Smooth muscle cell (in vitro differentiated cells): ENCODE measurements around the gene PAWR. TPM values are rescaled to one million over a fixed set of nuclear protein-coding genes. Genes with fewer than 3 reads are reported as not detected.
A peak's percentile ranks its signal among the peaks of the same experiment; 100 is the strongest.

Experiments used
- DNase-seq: peaks from one replicate; lab custom pipeline; 2025; ENCODE audit not compliant: unreplicated experiment; lab: John Stamatoyannopoulos, UW
- H2AFZ ChIP-seq: fragments of 200-600 bp; sonication (generic); 2 replicates; pipeline ENCODE4 v1.6.0; 2016; ENCODE audit warnings: antibody characterized with exemption, low read depth, mild to moderate bottlenecking
- H3F3A ChIP-seq: fragments of 200-600 bp; sonication (generic); 2 replicates; pipeline ENCODE4 v1.6.0; 2017; ENCODE audit warnings: antibody characterized with exemption, low read depth
- H3K27ac ChIP-seq: fragments of 200-600 bp; sonication (generic); 2 replicates; pipeline ENCODE4 v1.5.1; 2016; ENCODE audit warnings: low read depth, mild to moderate bottlenecking
- H3K27me3 ChIP-seq: fragments of 200-600 bp; sonication (generic); 2 replicates; pipeline ENCODE4 v1.6.1; 2016; ENCODE audit warnings: low read depth, mild to moderate bottlenecking
- H3K36me3 ChIP-seq: fragments of 200-600 bp; sonication (generic); 2 replicates; pipeline ENCODE4 v1.5.1; 2016; ENCODE audit warnings: low read depth
- H3K4me1 ChIP-seq: fragments of 200-600 bp; sonication (generic); 2 replicates; pipeline ENCODE4 v1.5.1; 2016; ENCODE audit warnings: low read depth
- H3K4me2 ChIP-seq: fragments of 200-600 bp; sonication (generic); 2 replicates; pipeline ENCODE4 v1.6.0; 2016; ENCODE audit warnings: mild to moderate bottlenecking
- H3K4me3 ChIP-seq: fragments of 200-600 bp; sonication (generic); 2 replicates; pipeline ENCODE4 v1.5.1; 2016; ENCODE audit warnings: mild to moderate bottlenecking
- H3K79me2 ChIP-seq: fragments of 200-600 bp; sonication (generic); 2 replicates; pipeline ENCODE4 v1.6.0; 2016; ENCODE audit warnings: low read depth, mild to moderate bottlenecking
- H3K9ac ChIP-seq: fragments of 200-600 bp; sonication (generic); 2 replicates; pipeline ENCODE4 v1.6.0; 2016; ENCODE audit warnings: low read depth
- H3K9me3 ChIP-seq: fragments of 200-600 bp; sonication (generic); replicated peaks from 2 replicates; pipeline ENCODE4 v1.5.1; 2016; ENCODE audit warnings: low read depth
- H4K20me1 ChIP-seq: fragments of 200-600 bp; sonication (generic); 2 replicates; pipeline ENCODE4 v1.6.0; 2016; ENCODE audit warnings: low read depth
- WGBS: methylation state at CpG from one replicate; pipeline ENCODE4 v1.1.7; 2016; ENCODE audit warnings: low lambda C conversion rate; 5-methylcytosine and 5-hydroxymethylcytosine counted together
- polyA plus RNA-seq: library from polyadenylated mRNA; unstranded; fragments of >200 nt; fragmentation: Nextera tagmentation; extraction: Ambion mirVana; gene quantifications from 2 replicates; pipeline ENCODE4 v1.2.1, GENCODE V29; 2016
- total RNA-seq: library from RNA; depleted of rRNA; stranded (reverse); fragments of >200 nt; gene quantifications from 2 replicates; pipeline ENCODE4 v1.2.3, GENCODE V29; 2014
- TF ChIP-seq, protein P1 (sequence below): fragments of 200-600 bp; sonication (generic); IDR thresholded peaks from 2 replicates; pipeline ENCODE4 v1.5.1; 2017; ENCODE audit warnings: borderline replicate concordance, mild to moderate bottlenecking, antibody characterized with exemption; ENCODE audit not compliant: insufficient read depth, poor library complexity, severe bottlenecking

PAWR gene
- total and polyA plus RNA-seq, 2 experiments from 2014 or later: 33.1 to 45.4 TPM

DNA sequence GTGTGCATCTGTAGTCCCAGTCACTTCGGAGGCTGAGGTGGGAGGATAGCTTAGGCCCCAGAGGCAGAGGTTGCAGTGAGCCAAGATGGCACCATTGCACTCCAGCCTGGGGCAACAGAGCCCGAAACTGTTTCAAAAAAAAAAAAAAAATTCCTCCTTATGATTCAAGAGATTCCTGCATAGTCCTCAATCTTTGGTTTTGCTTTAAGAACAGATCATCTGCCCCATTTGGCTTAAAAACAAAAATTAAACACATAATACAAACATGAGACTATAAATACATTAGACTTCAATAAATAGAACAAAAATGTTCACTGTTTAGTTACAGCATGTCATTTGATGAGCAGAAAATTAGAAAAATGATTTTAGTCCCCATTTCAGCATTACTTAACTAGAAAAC is 131.2 kb downstream of the PAWR start:
- 98% methylated on average over 2 of the region's 2 CpGs for WGBS
- Histone ChIP-seq H3K27ac (peak overlapping the region; percentile 2), H3K9me3 (no peaks in the 10 kb centered on the region), H3K4me3 (no peak overlapping the region), H3K4me2 (no peak overlapping the region), H3K36me3 (no peaks in the 10 kb centered on the region), H3K27me3 (no peaks in the 10 kb centered on the region), H3K4me1 (no peaks in the 10 kb centered on the region), H2AFZ (no peak overlapping the region), H3K9ac (no peak overlapping the region), H3K79me2 (peaks cover 4% of the 10 kb centered on the region), H3F3A (no peaks in the 10 kb centered on the region), H4K20me1 (no peaks in the 10 kb centered on the region)
- no peak for DNase-seq
- TF ChIP-seq, protein P1, sequence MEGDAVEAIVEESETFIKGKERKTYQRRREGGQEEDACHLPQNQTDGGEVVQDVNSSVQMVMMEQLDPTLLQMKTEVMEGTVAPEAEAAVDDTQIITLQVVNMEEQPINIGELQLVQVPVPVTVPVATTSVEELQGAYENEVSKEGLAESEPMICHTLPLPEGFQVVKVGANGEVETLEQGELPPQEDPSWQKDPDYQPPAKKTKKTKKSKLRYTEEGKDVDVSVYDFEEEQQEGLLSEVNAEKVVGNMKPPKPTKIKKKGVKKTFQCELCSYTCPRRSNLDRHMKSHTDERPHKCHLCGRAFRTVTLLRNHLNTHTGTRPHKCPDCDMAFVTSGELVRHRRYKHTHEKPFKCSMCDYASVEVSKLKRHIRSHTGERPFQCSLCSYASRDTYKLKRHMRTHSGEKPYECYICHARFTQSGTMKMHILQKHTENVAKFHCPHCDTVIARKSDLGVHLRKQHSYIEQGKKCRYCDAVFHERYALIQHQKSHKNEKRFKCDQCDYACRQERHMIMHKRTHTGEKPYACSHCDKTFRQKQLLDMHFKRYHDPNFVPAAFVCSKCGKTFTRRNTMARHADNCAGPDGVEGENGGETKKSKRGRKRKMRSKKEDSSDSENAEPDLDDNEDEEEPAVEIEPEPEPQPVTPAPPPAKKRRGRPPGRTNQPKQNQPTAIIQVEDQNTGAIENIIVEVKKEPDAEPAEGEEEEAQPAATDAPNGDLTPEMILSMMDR: no peak

DNA sequence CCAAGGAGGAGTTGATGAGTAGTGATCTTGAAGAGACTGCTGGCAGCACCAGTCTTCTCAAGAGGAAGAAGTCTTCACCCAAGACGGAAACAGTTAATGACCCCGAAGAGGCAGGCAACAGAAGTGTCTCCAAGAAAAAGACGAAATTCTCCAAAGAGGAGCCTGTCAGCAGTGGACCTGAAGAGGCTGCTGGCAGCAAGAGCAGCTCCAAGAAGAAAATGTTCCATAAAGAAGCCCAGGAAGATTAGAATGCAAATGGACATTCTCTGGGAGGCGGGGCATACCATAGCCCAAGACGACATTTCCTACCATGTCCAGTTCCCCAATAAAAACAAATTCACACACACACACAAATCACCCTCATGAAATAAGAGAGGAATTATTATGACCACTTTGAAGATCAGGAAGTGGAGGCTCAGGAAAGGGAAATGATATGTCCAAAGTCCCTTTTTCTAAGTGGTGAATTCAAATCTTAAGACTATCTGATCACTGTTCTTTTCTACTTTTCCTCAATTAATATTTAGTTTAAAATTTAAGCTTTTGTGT is 131.8 kb downstream of the PAWR start:
- TF ChIP-seq, protein P1: no peak
- Histone ChIP-seq H3K27ac (no peak overlapping the region), H3K79me2 (no peaks in the 10 kb centered on the region), H3K4me2 (no peak overlapping the region), H2AFZ (no peak overlapping the region), H3K36me3 (no peaks in the 10 kb centered on the region), H3K9me3 (no peaks in the 10 kb centered on the region), H4K20me1 (no peaks in the 10 kb centered on the region), H3F3A (no peaks in the 10 kb centered on the region), H3K9ac (no peak overlapping the region), H3K4me3 (no peak overlapping the region), H3K4me1 (no peaks in the 10 kb centered on the region), H3K27me3 (no peaks in the 10 kb centered on the region)
- WGBS: 85% methylated on average over 5 of the region's 5 CpGs
- DNase-seq: no peak

DNA sequence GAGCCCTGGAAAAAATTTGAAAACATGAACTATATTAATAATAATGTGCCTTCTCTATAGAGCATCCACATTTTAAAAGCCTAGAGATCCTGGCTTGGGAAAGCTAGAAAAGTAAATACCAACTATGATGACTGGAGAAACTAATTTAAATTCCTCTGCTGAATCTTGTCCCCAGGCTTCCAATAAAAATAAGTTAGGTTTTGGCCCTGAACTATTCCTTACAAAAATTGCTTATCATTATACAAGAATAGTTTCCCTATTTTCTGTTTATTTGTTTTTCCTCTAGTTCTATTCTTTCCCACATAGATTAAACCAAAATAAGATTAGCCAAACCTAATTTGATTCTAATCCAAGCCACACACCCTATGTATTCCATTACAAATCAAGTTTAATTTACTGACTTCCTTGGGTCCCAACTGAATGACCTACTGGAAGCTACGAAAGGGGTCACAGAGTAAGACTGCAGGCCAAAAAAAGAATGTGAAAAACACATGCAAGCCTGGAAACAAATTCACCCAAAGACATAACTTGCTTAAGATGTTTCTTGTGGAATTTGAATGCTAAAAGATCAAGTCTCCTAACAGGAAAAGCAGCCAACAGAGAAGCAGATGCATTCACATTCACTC is 133.0 kb downstream of the PAWR start:
- TF ChIP-seq, protein P1: no peak
- no peak for DNase-seq
- Histone ChIP-seq H3K4me1 (no peaks in the 10 kb centered on the region), H3K27ac (no peak overlapping the region), H3K79me2 (no peaks in the 10 kb centered on the region), H4K20me1 (no peaks in the 10 kb centered on the region), H3K27me3 (no peaks in the 10 kb centered on the region), H3K36me3 (no peaks in the 10 kb centered on the region), H3F3A (no peaks in the 10 kb centered on the region), H3K4me2 (no peak overlapping the region), H2AFZ (no peak overlapping the region), H3K4me3 (no peak overlapping the region), H3K9ac (no peak overlapping the region), H3K9me3 (no peaks in the 10 kb centered on the region)
- WGBS: 88% methylated on average over 1 of the region's 1 CpG
